HEK293 (cell line): ENCODE results near the gene ALDH8A1.

Experiments
- CTCF ChIA-PET: fragments of 350-600 bp; formaldehyde crosslinking; extraction: SDS; loops from one replicate; lab custom pipeline; 2021; ENCODE audit warnings: antibody characterized with exemption; lab: Yijun Ruan, JAX
- POLR2A ChIA-PET: fragments of 300-600 bp; formaldehyde crosslinking; extraction: SDS; loops from one replicate; lab custom pipeline; 2020; ENCODE audit warnings: antibody characterized with exemption, inconsistent platforms; lab: Yijun Ruan, JAX
- H3K27ac ChIP-seq: fragments of 200-500 bp; sonication (Bioruptor generic); 2 replicates; pipeline ENCODE4 v1.5.1; 2014; ENCODE audit warnings: low read depth, low read length, control low read depth, inconsistent platforms; ENCODE audit errors: extremely low read depth
- H3K36me3 ChIP-seq, 2 experiments: fragments of 200-500 bp in 1 of 2; sonication (Bioruptor generic) in 1 of 2; 1 replicate in 1 of 2; 2 replicates in 1 of 2; pipeline ENCODE4 v1.5.1; 2014 to 2017; ENCODE audit warnings: inconsistent platforms in 2 of 2, low read length in 2 of 2; ENCODE audit not compliant: control insufficient read depth in 2 of 2, insufficient read depth in 1 of 2
- H3K4me1 ChIP-seq: fragments of 200-500 bp; sonication (Bioruptor generic); 2 replicates; pipeline ENCODE4 v1.5.1; 2014; ENCODE audit warnings: mild to moderate bottlenecking, low read length, inconsistent platforms; ENCODE audit not compliant: control insufficient read depth, insufficient read depth
- H3K4me3 ChIP-seq: 2 replicates; pipeline ENCODE4 v1.5.1; 2011; ENCODE audit warnings: low read depth, mild to moderate bottlenecking, control low read depth, low read length, moderate library complexity
- H3K9me3 ChIP-seq: fragments of 200-500 bp; sonication (Bioruptor generic); 2 replicates; pipeline ENCODE4 v1.5.1; 2014; ENCODE audit warnings: low read depth, low read length, inconsistent platforms; ENCODE audit not compliant: control insufficient read depth, insufficient read depth
- FEZF1 ChIP-seq: fragments of 450-650 bp; formaldehyde crosslinking; IDR thresholded peaks from 2 replicates; pipeline ENCODE4 v1.5.1; 2016; ENCODE audit warnings: missing biosample characterization, missing genetic modification characterization
- INSM2 ChIP-seq: fragments of 450-650 bp; formaldehyde crosslinking; IDR thresholded peaks from 2 replicates; pipeline ENCODE4 v1.5.1; 2016; ENCODE audit warnings: missing biosample characterization, missing genetic modification characterization
- KLF1 ChIP-seq: fragments of 450-650 bp; formaldehyde crosslinking; IDR thresholded peaks from 2 replicates; pipeline ENCODE4 v1.5.1; 2016; ENCODE audit warnings: missing biosample characterization, missing genetic modification characterization
- KLF9 ChIP-seq: fragments of 450-650 bp; formaldehyde crosslinking; IDR thresholded peaks from 2 replicates; pipeline ENCODE4 v1.5.1; 2016; ENCODE audit warnings: missing biosample characterization, missing genetic modification characterization, low read depth
- PRDM2 ChIP-seq: fragments of 450-650 bp; formaldehyde crosslinking; IDR thresholded peaks from 2 replicates; pipeline ENCODE4 v1.5.1; 2016; ENCODE audit warnings: missing biosample characterization, missing genetic modification characterization, borderline replicate concordance
- RBAK ChIP-seq: fragments of 450-650 bp; formaldehyde crosslinking; IDR thresholded peaks from 2 replicates; pipeline ENCODE4 v1.5.1; 2016; ENCODE audit warnings: missing biosample characterization, missing genetic modification characterization
- ZNF23 ChIP-seq: fragments of 450-650 bp; formaldehyde crosslinking; IDR thresholded peaks from 2 replicates; pipeline ENCODE4 v1.5.1; 2016; ENCODE audit warnings: missing biosample characterization, missing genetic modification characterization, borderline replicate concordance
- ZNF362 ChIP-seq: fragments of 450-650 bp; formaldehyde crosslinking; IDR thresholded peaks from 2 replicates; pipeline ENCODE4 v1.5.1; 2016; ENCODE audit warnings: missing biosample characterization, missing genetic modification characterization
- ZNF48 ChIP-seq: fragments of 450-650 bp; formaldehyde crosslinking; IDR thresholded peaks from 2 replicates; pipeline ENCODE4 v1.5.1; 2016; ENCODE audit warnings: missing biosample characterization, missing genetic modification characterization
- ZNF513 ChIP-seq: fragments of 450-650 bp; IDR thresholded peaks from 2 replicates; pipeline ENCODE4 v1.5.1; 2018; ENCODE audit warnings: missing biosample characterization, missing genetic modification characterization
- ZNF548 ChIP-seq: fragments of 450-650 bp; formaldehyde crosslinking; IDR thresholded peaks from 2 replicates; pipeline ENCODE4 v1.5.1; 2016; ENCODE audit warnings: missing biosample characterization, missing genetic modification characterization
- ZNF830 ChIP-seq: fragments of 450-650 bp; IDR thresholded peaks from 2 replicates; pipeline ENCODE4 v1.5.0; 2018; ENCODE audit warnings: missing biosample characterization, missing genetic modification characterization, low read depth, mild to moderate bottlenecking, moderate library complexity
- ZNF837 ChIP-seq: fragments of 450-650 bp; formaldehyde crosslinking; IDR thresholded peaks from 2 replicates; pipeline ENCODE4 v1.5.1; 2016; ENCODE audit warnings: missing biosample characterization, missing genetic modification characterization
- TF ChIP-seq, protein P1 (sequence below): fragments of 450-650 bp; formaldehyde crosslinking; IDR thresholded peaks from 2 replicates; pipeline ENCODE4 v1.5.1; 2017; ENCODE audit warnings: missing biosample characterization, missing genetic modification characterization
- TF ChIP-seq, protein P2 (sequence below): fragments of 450-650 bp; formaldehyde crosslinking; IDR thresholded peaks from 2 replicates; pipeline ENCODE4 v1.5.1; 2016; ENCODE audit warnings: missing biosample characterization, missing genetic modification characterization, low read depth

Gene ALDH8A1

GRCh38 chr6:134967711-134968110, 17.8 kb upstream of the ALDH8A1 start:
- POLR2A ChIA-PET, result interaction anchor here (1.1 kb wide), 1 partner anchor 87 kb away, joined by 4 read pairs; the partner anchor contains the start of gene HBS1L
- TF ChIP-seq ZNF48 (tag by site-specific recombination) (no peak), ZNF548 (tag by site-specific recombination) (no peak), KLF1 (no peak), ZNF362 (tag by site-specific recombination) (no peak), ZNF830 (tag by site-specific recombination) (no peak), PRDM2 (tag by site-specific recombination) (no peak)
- Histone ChIP-seq H3K9me3 (no peaks in the 10 kb centered on the region), H3K4me3 (no peak overlapping the region), H3K36me3 (peaks cover 13 to 51% of the 10 kb centered on the region in 2 experiments), H3K27ac (no peak overlapping the region), H3K4me1 (no peaks in the 10 kb centered on the region)
- CTCF ChIA-PET, result interaction anchor here (0.5 to 1.8 kb wide), 5 partner anchors 27 to 430 kb away, joined by 3 to 8 read pairs (median 5); no protein-coding TSS in a partner anchor

DNA sequence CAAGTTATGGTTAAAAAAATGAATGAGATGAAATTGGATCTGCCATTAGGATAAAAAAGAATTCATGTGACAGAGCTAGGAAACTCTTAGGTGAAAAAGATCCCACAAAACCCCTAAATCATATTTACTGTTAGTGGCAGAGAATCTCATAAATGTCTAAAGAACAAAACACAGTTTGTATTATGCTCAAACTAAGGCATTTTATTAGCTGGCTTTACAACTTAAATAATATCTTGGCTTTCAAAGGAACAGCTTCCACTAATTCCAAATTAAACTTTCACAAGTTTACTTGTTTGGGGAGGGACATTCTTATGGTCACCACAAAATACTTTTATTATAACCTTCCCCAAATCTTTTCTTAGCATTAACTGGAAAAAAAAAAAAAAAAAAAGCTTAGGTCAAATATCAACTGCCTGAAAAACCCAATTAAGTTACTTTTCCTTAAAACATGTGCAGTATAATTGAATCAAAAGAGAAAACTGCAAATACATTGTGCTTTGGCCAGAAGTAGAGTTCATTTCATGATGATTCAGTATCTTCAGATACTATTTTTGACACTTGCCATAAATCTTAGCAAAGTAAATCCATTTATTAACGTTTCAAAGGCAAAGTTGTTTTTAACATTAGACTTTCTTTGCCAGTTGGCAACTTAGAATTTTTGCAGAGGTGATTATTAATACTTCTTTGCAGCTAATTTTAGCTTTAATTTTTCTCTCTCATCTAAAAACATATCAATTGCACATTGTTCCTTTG, 14.7 kb upstream of the ALDH8A1 start:
- peaks cover 10 to 47% of the 10 kb centered on the region in 2 experiments for H3K36me3 ChIP-seq
- no peak overlapping the region for H3K4me3 ChIP-seq
- TF ChIP-seq FEZF1 (tag by site-specific recombination), result peak; percentile 36; the same call in 1 of the 2 replicates
- no peak for TF ChIP-seq INSM2
- H3K9me3 ChIP-seq, result no peaks in the 10 kb centered on the region
- CTCF ChIA-PET, result interaction anchor here (0.6 to 1.0 kb wide), 3 partner anchors 29 to 124 kb away, joined by 3 read pairs; no protein-coding TSS in a partner anchor
- no peak overlapping the region for H3K27ac ChIP-seq
- POLR2A ChIA-PET, result interaction anchor here (0.6 kb wide), 1 partner anchor 50 kb away, joined by 3 read pairs; no protein-coding TSS in a partner anchor
- no peaks in the 10 kb centered on the region for H3K4me1 ChIP-seq

DNA sequence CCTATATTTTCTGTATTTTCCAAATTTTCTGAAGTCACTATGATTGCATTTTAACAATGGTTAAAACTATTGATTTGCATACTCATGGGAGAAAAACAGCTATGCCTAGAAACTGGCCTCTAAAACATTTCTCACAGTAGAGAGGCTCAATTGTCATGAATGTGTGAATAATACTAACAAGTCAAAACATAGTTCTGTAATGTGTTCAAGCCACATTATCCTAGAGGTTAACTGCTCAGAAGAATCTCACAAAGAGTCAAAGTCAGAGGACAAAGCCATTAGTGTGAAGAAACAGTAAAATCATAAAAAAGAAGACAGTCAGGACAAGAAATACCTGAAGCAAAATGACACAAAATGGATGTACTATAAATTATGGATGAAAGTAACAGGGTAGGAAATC, 12.5 kb upstream of the ALDH8A1 start:
- H3K4me1 ChIP-seq, result no peaks in the 10 kb centered on the region
- CTCF ChIA-PET, result interaction anchor here (0.7 to 1.5 kb wide), 2 partner anchors 22 to 80 kb away, joined by 4 to 5 read pairs; no protein-coding TSS in a partner anchor
- no peak overlapping the region for H3K27ac ChIP-seq
- peaks cover 10 to 49% of the 10 kb centered on the region in 2 experiments for H3K36me3 ChIP-seq
- POLR2A ChIA-PET, result no interaction called here
- H3K9me3 ChIP-seq, result no peaks in the 10 kb centered on the region
- no peak overlapping the region for H3K4me3 ChIP-seq
- no peak for TF ChIP-seq ZNF23 (tag by site-specific recombination)
- TF ChIP-seq FEZF1 (tag by site-specific recombination), result no peak
- TF ChIP-seq, protein P1, sequence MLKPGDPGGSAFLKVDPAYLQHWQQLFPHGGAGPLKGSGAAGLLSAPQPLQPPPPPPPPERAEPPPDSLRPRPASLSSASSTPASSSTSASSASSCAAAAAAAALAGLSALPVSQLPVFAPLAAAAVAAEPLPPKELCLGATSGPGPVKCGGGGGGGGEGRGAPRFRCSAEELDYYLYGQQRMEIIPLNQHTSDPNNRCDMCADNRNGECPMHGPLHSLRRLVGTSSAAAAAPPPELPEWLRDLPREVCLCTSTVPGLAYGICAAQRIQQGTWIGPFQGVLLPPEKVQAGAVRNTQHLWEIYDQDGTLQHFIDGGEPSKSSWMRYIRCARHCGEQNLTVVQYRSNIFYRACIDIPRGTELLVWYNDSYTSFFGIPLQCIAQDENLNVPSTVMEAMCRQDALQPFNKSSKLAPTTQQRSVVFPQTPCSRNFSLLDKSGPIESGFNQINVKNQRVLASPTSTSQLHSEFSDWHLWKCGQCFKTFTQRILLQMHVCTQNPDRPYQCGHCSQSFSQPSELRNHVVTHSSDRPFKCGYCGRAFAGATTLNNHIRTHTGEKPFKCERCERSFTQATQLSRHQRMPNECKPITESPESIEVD, result no peak
- no peak for TF ChIP-seq ZNF837
- TF ChIP-seq, protein P2, sequence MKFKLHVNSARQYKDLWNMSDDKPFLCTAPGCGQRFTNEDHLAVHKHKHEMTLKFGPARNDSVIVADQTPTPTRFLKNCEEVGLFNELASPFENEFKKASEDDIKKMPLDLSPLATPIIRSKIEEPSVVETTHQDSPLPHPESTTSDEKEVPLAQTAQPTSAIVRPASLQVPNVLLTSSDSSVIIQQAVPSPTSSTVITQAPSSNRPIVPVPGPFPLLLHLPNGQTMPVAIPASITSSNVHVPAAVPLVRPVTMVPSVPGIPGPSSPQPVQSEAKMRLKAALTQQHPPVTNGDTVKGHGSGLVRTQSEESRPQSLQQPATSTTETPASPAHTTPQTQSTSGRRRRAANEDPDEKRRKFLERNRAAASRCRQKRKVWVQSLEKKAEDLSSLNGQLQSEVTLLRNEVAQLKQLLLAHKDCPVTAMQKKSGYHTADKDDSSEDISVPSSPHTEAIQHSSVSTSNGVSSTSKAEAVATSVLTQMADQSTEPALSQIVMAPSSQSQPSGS (tag by site-specific recombination), result no peak
- TF ChIP-seq KLF9 (tag by site-specific recombination), result no peak
- TF ChIP-seq ZNF513, result no peak
- TF ChIP-seq RBAK (tag by site-specific recombination), result no peak
